MM.1S (cell line): Measurements from ENCODE around the gene MYO10.

ENCODE experiments used
- EZH2phosphoT487 ChIP-seq: fragments of 300-600 bp; sonication (generic); IDR thresholded peaks from 2 replicates; pipeline ENCODE4 v1.6.1; 2018; ENCODE audit warnings: antibody characterized with exemption, low read length
- TF ChIP-seq, protein P1 (sequence below): fragments of 300-600 bp; sonication (generic); IDR thresholded peaks from 2 replicates; pipeline ENCODE4 v1.5.1; 2016; ENCODE audit warnings: antibody characterized with exemption, low read length, mixed read lengths

DNA sequence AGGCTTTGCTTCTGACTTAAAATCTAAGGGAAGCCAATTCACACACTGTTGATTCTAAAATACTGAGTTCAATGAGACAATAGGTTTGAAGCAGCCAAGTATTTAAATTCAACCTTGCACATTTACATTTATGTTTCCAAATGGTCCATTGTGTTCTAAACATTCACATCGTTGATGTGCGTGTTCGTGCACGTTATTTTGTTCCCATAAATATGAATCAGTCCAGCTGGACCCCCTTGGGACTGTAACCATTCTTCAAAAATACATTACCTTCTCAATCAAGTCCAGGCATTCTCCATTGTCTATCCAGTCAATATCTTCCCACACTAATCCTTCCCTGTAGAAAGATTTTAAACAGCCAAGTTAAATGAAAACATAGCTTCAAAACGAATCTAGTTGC is 172.9 kb downstream of the MYO10 start:
- TF ChIP-seq, protein P1, sequence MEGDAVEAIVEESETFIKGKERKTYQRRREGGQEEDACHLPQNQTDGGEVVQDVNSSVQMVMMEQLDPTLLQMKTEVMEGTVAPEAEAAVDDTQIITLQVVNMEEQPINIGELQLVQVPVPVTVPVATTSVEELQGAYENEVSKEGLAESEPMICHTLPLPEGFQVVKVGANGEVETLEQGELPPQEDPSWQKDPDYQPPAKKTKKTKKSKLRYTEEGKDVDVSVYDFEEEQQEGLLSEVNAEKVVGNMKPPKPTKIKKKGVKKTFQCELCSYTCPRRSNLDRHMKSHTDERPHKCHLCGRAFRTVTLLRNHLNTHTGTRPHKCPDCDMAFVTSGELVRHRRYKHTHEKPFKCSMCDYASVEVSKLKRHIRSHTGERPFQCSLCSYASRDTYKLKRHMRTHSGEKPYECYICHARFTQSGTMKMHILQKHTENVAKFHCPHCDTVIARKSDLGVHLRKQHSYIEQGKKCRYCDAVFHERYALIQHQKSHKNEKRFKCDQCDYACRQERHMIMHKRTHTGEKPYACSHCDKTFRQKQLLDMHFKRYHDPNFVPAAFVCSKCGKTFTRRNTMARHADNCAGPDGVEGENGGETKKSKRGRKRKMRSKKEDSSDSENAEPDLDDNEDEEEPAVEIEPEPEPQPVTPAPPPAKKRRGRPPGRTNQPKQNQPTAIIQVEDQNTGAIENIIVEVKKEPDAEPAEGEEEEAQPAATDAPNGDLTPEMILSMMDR, result no peak
- TF ChIP-seq EZH2phosphoT487, result no peak
